ENCODE measurements around the gene FOXN3. TPM values are rescaled to one million over a fixed set of nuclear protein-coding genes. Genes with fewer than 3 reads are reported as not detected.

FOXN3 gene
- total RNA-seq, 1 experiment from 2014 or later, result 2.7 TPM

GRCh38 chr14:89382901-89383845 lies 33.9 kb downstream of the FOXN3 start:
- DNase-seq (ENCODE audit: low spot score), result no peak

- no peak for DNase-seq (ENCODE audit: low spot score)
These were observed 34.5 kb downstream of the FOXN3 start for GRCh38 chr14:89382487-89382886.

- no peak for DNase-seq (ENCODE audit: low spot score)
These were observed 36.9 kb downstream of the FOXN3 start for GRCh38 chr14:89379891-89380820.

- DNase-seq (ENCODE audit: low spot score), result no peak
These were observed 38.0 kb downstream of the FOXN3 start for GRCh38 chr14:89379006-89379405.

- DNase-seq (ENCODE audit: low spot score), result no peak
These were observed 38.9 kb downstream of the FOXN3 start for GRCh38 chr14:89378119-89378518.

GRCh38 chr14:89377544-89377943 lies 39.5 kb downstream of the FOXN3 start:
- DNase-seq (ENCODE audit: low spot score), result no peak

- no peak for DNase-seq (ENCODE audit: low spot score)
These were observed 42.1 kb downstream of the FOXN3 start for GRCh38 chr14:89374908-89375307.

- no peak for DNase-seq (ENCODE audit: low spot score)
These were observed 43.8 kb downstream of the FOXN3 start for GRCh38 chr14:89373185-89373584.

- DNase-seq (ENCODE audit: low spot score), result no peak
These were observed 44.5 kb downstream of the FOXN3 start for GRCh38 chr14:89372512-89372883.

- DNase-seq (ENCODE audit: low spot score), result no peak
These were observed 45.2 kb downstream of the FOXN3 start for GRCh38 chr14:89371585-89372511.

GRCh38 chr14:89370781-89371180 lies 46.3 kb downstream of the FOXN3 start:
- DNase-seq (ENCODE audit: low spot score), result no peak

GRCh38 chr14:89370381-89370780 lies 46.7 kb downstream of the FOXN3 start:
- no peak for DNase-seq (ENCODE audit: low spot score)

- DNase-seq (ENCODE audit: low spot score), result no peak
These were observed 47.4 kb downstream of the FOXN3 start for GRCh38 chr14:89369656-89370055.

- no peak for DNase-seq (ENCODE audit: low spot score)
These were observed 48.2 kb downstream of the FOXN3 start for GRCh38 chr14:89368490-89369477.

- no peak for DNase-seq (ENCODE audit: low spot score)
These were observed 49.3 kb downstream of the FOXN3 start for GRCh38 chr14:89367779-89368120.

GRCh38 chr14:89366864-89367778 lies 49.9 kb downstream of the FOXN3 start:
- DNase-seq (ENCODE audit: low spot score), result no peak

GRCh38 chr14:89365061-89365801 lies 51.8 kb downstream of the FOXN3 start:
- DNase-seq (ENCODE audit: low spot score), result no peak

- no peak for DNase-seq (ENCODE audit: low spot score)
These were observed 52.7 kb downstream of the FOXN3 start for GRCh38 chr14:89364316-89364715.

Data from A172 (cell line).